Progenitor cell of endocrine pancreas (in vitro differentiated cells): ENCODE data around the gene BIN2. TPM values are rescaled to one million over a fixed set of nuclear protein-coding genes. Genes with fewer than 3 reads are reported as not detected.
"Not testable (repeated sequence)": the region's sequence is repeated elsewhere in the genome, so short reads cannot be mapped to it uniquely, and the experiment has no call there.

Experiments used
- DNase-seq: peaks from one replicate; pipeline ENCODE4 v3.0.0; 2021; ENCODE audit warnings: low spot score; ENCODE audit not compliant: unreplicated experiment
- H3K27ac Mint-ChIP-seq: 2 replicates; pipeline ENCODE4 v1.8.0; 2021; ENCODE audit warnings: mild to moderate bottlenecking, moderate library complexity, mixed read lengths
- H3K27me3 Mint-ChIP-seq: 2 replicates; pipeline ENCODE4 v1.8.0; 2021; ENCODE audit warnings: mixed read lengths
- H3K36me3 Mint-ChIP-seq: 2 replicates; pipeline ENCODE4 v1.8.0; 2022; ENCODE audit warnings: mixed read lengths; ENCODE audit not compliant: insufficient read depth
- H3K4me1 Mint-ChIP-seq: 2 replicates; pipeline ENCODE4 v1.8.0; 2021; ENCODE audit warnings: low read depth, mixed read lengths
- H3K4me3 Mint-ChIP-seq: 2 replicates; pipeline ENCODE4 v1.8.0; 2021; ENCODE audit warnings: low read depth, mild to moderate bottlenecking, moderate library complexity, mixed read lengths
- H3K9me3 Mint-ChIP-seq: 2 replicates; pipeline ENCODE4 v1.8.0; 2021; ENCODE audit warnings: low read depth, mixed read lengths
- CTCF ChIP-seq: fragments of 200-600 bp; sonication (generic); IDR thresholded peaks from one replicate; pipeline ENCODE4 v1.5.0; 2021; ENCODE audit warnings: antibody characterized with exemption, mild to moderate bottlenecking; ENCODE audit not compliant: unreplicated experiment
- total RNA-seq: library from RNA; stranded (reverse); gene quantifications from 2 replicates; pipeline ENCODE4 v1.2.1, GENCODE V29; 2021

Gene BIN2
- total RNA-seq, 1 donor from 2014 or later: not detected

- TF ChIP-seq CTCF: no peak
- H3K27me3 Mint-ChIP-seq: no peaks in the 10 kb centered on the region
- no peaks in the 10 kb centered on the region for H3K9me3 Mint-ChIP-seq
- no peak for DNase-seq
- peak overlapping the region; percentile 50 for H3K4me3 Mint-ChIP-seq
- no peak overlapping the region for H3K27ac Mint-ChIP-seq
- H3K36me3 Mint-ChIP-seq: no peaks in the 10 kb centered on the region
- peaks cover 6% of the 10 kb centered on the region for H3K4me1 Mint-ChIP-seq
These were observed 21.7 kb upstream of the BIN2 start for GRCh38 chr12:51345681-51346080.

DNA sequence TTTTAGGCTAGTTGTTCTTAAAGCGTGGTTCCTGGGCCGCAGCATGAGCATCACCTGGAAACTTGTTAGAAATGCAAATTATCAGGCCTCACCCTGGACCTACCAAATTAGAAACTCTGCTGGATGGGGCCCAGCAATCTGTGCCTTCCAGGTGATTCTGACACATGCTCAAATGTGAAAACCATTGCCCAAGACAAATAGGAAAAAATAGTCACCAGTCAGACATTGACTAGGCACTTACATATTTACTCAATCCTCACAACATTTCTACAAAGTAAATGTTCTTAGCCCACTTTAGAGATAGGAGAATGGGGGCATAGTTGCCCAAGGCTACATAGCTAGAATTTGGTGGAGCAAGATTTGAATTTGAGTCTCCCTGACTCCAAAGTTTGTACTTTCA is 19.2 kb upstream of the BIN2 start:
- no peaks in the 10 kb centered on the region for H3K9me3 Mint-ChIP-seq
- no peak for DNase-seq
- peaks cover 6% of the 10 kb centered on the region for H3K4me1 Mint-ChIP-seq
- H3K4me3 Mint-ChIP-seq: no peak overlapping the region
- H3K36me3 Mint-ChIP-seq: no peaks in the 10 kb centered on the region
- TF ChIP-seq CTCF: no peak
- H3K27ac Mint-ChIP-seq: no peak overlapping the region
- H3K27me3 Mint-ChIP-seq: no peaks in the 10 kb centered on the region

DNA sequence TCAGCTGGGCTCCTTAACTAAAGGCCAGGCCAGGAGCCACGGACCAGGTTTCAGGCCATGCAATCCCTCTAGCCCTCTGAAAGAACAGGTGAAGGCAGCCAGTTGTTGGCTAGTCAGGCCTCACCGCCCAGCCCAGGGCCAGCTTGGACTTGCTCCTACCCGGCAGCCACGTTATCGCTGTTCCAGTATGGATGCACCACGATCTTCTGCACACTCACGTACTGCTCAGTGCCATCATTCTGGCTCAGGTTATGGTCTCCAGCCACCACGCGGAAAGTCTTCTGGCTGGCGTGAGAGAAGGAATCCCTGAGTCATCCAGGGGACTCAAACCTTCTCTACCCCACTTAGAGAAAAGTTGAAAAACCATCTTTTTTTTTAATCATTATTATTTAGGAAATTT is 18.4 kb upstream of the BIN2 start:
- no peak for TF ChIP-seq CTCF
- DNase-seq: no peak
- Mint-ChIP-seq H3K9me3 (no peaks in the 10 kb centered on the region), H3K27ac (peak overlapping the region; percentile 21), H3K36me3 (no peaks in the 10 kb centered on the region), H3K4me1 (peaks cover 6% of the 10 kb centered on the region), H3K4me3 (no peak overlapping the region), H3K27me3 (no peaks in the 10 kb centered on the region)

GRCh38 chr12:51341251-51342007 is 17.5 kb upstream of the BIN2 start:
- H3K4me3 Mint-ChIP-seq: peak overlapping the region; percentile 22
- no peaks in the 10 kb centered on the region for H3K9me3 Mint-ChIP-seq
- H3K27me3 Mint-ChIP-seq: peaks cover 3% of the 10 kb centered on the region
- peak; percentile 97 for TF ChIP-seq CTCF
- peak overlapping the region; percentile 15 for H3K27ac Mint-ChIP-seq
- no peaks in the 10 kb centered on the region for H3K36me3 Mint-ChIP-seq
- DNase-seq: peak; percentile 46
- peaks cover 6% of the 10 kb centered on the region for H3K4me1 Mint-ChIP-seq

GRCh38 chr12:51339750-51340149 is 15.8 kb upstream of the BIN2 start:
- Mint-ChIP-seq H3K27me3 (peaks cover 3% of the 10 kb centered on the region), H3K4me1 (peaks cover 3% of the 10 kb centered on the region), H3K9me3 (no peaks in the 10 kb centered on the region), H3K36me3 (no peaks in the 10 kb centered on the region), H3K27ac (no peak overlapping the region), H3K4me3 (no peak overlapping the region)
- TF ChIP-seq CTCF: no peak
- DNase-seq: no peak

- not testable (repeated sequence) for H3K9me3 Mint-ChIP-seq, H3K27ac Mint-ChIP-seq, H3K27me3 Mint-ChIP-seq, H3K4me3 Mint-ChIP-seq, DNase-seq, H3K4me1 Mint-ChIP-seq, H3K36me3 Mint-ChIP-seq
These were observed 13.4 kb upstream of the BIN2 start for GRCh38 chr12:51337336-51337735.
